Measurements from ENCODE around the gene KRTAP10-6. TPM values are rescaled to one million over a fixed set of nuclear protein-coding genes. Genes with fewer than 3 reads are reported as not detected.

KRTAP10-6 gene
- total and polyA plus RNA-seq, 2 experiments from 2014 or later = not detected

DNA sequence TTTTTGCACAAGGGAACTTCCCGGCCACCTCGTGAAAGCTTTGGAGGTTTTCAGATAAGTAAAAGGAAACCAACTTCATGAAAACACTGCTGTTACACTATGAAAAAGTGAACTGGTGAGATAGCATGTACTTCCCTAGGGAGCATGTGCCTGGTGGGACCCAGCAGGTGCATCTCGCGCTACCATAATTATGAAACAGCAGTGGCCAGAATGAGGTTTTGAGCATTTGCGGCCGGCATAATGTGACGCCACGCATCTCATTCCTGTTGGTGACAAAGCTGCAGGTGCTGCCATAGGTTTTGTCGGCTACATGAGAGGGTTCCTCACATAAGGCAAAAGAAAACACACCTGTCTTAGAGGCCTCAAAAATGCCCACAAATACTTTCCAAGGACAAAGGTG is 35.4 kb downstream of the KRTAP10-6 start:
- WGBS (ENCODE audit: low lambda C conversion rate, missing lambda C conversion rate) = 88% methylated on average over 9 of the region's 9 CpGs
- no peaks in the 10 kb centered on the region for H3K4me1 ChIP-seq (ENCODE audit: insufficient read depth)
- no peaks in the 10 kb centered on the region for H3K36me3 ChIP-seq (replicated peaks; ENCODE audit: insufficient read depth, low read depth)
- H3K27ac ChIP-seq = no peak overlapping the region
- no peaks in the 10 kb centered on the region for H4K20me1 ChIP-seq (ENCODE audit: insufficient read depth, poor library complexity, severe bottlenecking)
- no peak overlapping the region for H3K4me2 ChIP-seq
- no peaks in the 10 kb centered on the region for H3K79me2 ChIP-seq
- H3K9me2 ChIP-seq (replicated peaks; ENCODE audit: insufficient read depth) = no peaks in the 10 kb centered on the region
- DNase-seq (ENCODE audit: low spot score) = no peak
- no peaks in the 10 kb centered on the region for H3K27me3 ChIP-seq
- H3K4me3 ChIP-seq = no peak overlapping the region
- no peaks in the 10 kb centered on the region for H3K9me3 ChIP-seq (ENCODE audit: low read depth)
- H2AFZ ChIP-seq = no peak overlapping the region
- TF ChIP-seq, protein P1, sequence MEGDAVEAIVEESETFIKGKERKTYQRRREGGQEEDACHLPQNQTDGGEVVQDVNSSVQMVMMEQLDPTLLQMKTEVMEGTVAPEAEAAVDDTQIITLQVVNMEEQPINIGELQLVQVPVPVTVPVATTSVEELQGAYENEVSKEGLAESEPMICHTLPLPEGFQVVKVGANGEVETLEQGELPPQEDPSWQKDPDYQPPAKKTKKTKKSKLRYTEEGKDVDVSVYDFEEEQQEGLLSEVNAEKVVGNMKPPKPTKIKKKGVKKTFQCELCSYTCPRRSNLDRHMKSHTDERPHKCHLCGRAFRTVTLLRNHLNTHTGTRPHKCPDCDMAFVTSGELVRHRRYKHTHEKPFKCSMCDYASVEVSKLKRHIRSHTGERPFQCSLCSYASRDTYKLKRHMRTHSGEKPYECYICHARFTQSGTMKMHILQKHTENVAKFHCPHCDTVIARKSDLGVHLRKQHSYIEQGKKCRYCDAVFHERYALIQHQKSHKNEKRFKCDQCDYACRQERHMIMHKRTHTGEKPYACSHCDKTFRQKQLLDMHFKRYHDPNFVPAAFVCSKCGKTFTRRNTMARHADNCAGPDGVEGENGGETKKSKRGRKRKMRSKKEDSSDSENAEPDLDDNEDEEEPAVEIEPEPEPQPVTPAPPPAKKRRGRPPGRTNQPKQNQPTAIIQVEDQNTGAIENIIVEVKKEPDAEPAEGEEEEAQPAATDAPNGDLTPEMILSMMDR (IDR thresholded peaks at IDR 0.05; ENCODE audit: poor library complexity) = no peak
- TF ChIP-seq EZH2 (IDR thresholded peaks at IDR 0.05; ENCODE audit: borderline replicate concordance) = no peak
- TF ChIP-seq EZH2phosphoT487 (IDR thresholded peaks at IDR 0.05; ENCODE audit: low read depth, severe bottlenecking, unreplicated experiment) = no peak

DNA sequence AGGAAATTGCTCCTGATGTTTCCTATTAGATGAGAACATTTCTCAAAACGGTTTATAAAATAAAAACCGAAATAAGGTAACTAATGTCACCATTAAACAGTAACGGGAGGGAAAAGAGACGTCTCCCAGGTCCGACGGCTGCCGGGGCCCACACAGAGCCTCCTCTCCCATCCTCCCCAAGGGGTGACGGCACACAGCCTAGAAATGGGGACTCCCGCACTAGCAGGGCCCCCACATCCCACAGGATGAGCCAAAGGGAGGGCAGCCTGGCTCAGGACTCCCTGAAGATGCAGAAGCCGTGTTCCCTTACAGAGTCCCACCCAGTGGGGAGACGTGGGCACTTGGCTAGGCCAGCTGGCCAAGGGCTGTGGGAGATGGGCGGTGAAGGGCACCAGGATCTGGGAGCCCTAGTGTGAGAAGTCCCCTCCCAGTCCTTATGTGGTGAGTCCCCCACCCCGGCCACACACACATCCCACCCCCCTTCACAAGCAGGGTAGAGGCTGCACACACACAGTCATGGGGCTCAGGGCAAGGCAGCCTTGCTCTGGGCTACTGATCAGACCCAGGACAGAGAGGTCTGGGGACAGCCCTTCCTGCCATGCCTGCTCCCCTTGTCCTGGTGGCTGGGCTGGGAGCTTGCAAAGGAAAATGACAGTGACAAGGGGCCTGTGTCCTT is 37.0 kb downstream of the KRTAP10-6 start:
- Histone ChIP-seq H3K27me3 (no peaks in the 10 kb centered on the region), H3K27ac (no peak overlapping the region), H3K4me1 (ENCODE audit: insufficient read depth) (no peaks in the 10 kb centered on the region), H3K4me3 (no peak overlapping the region), H3K79me2 (no peaks in the 10 kb centered on the region), H4K20me1 (ENCODE audit: insufficient read depth, poor library complexity, severe bottlenecking) (no peaks in the 10 kb centered on the region), H3K4me2 (no peak overlapping the region), H3K9me3 (ENCODE audit: low read depth) (no peaks in the 10 kb centered on the region), H2AFZ (no peak overlapping the region), H3K36me3 (replicated peaks; ENCODE audit: insufficient read depth, low read depth) (no peaks in the 10 kb centered on the region), H3K9me2 (replicated peaks; ENCODE audit: insufficient read depth) (no peaks in the 10 kb centered on the region)
- 71% methylated on average over 13 of the region's 13 CpGs for WGBS (ENCODE audit: low lambda C conversion rate, missing lambda C conversion rate)
- TF ChIP-seq EZH2 (IDR thresholded peaks at IDR 0.05; ENCODE audit: borderline replicate concordance) (no peak), EZH2phosphoT487 (IDR thresholded peaks at IDR 0.05; ENCODE audit: low read depth, severe bottlenecking, unreplicated experiment) (no peak)
- TF ChIP-seq, protein P1 (IDR thresholded peaks at IDR 0.05; ENCODE audit: poor library complexity) = no peak
- DNase-seq (ENCODE audit: low spot score) = no peak

DNA sequence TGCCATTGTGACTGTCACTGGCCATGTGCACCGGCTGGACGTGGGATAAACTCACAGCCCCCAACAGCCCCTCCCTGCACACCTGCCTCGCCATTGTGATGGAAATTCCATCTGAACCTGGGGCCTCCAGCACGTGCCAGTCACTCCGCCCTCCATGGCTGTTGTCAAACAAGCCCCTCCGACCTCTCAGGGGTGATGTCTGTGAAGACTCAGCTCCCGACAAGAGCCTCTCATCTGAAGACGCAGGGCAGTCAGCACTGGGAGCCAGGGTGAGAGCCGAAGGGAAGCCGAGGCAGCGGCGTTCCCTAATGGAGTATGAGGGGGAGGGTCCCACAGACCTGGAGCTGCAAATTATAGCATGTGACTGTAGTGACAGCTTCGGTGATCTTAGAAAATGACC is 39.6 kb downstream of the KRTAP10-6 start:
- Histone ChIP-seq H3K4me2 (no peak overlapping the region), H3K27me3 (no peaks in the 10 kb centered on the region), H3K79me2 (no peaks in the 10 kb centered on the region), H3K4me1 (ENCODE audit: insufficient read depth) (no peaks in the 10 kb centered on the region), H4K20me1 (ENCODE audit: insufficient read depth, poor library complexity, severe bottlenecking) (no peaks in the 10 kb centered on the region), H3K4me3 (no peak overlapping the region), H3K9me3 (ENCODE audit: low read depth) (no peaks in the 10 kb centered on the region), H3K27ac (no peak overlapping the region), H3K36me3 (replicated peaks; ENCODE audit: insufficient read depth, low read depth) (no peaks in the 10 kb centered on the region), H3K9me2 (replicated peaks; ENCODE audit: insufficient read depth) (no peaks in the 10 kb centered on the region), H2AFZ (no peak overlapping the region)
- DNase-seq (ENCODE audit: low spot score) = no peak
- TF ChIP-seq EZH2phosphoT487 (IDR thresholded peaks at IDR 0.05; ENCODE audit: low read depth, severe bottlenecking, unreplicated experiment) (no peak), EZH2 (IDR thresholded peaks at IDR 0.05; ENCODE audit: borderline replicate concordance) (no peak)
- TF ChIP-seq, protein P1 (IDR thresholded peaks at IDR 0.05; ENCODE audit: poor library complexity) = no peak
- 72% methylated on average over 13 of the region's 13 CpGs for WGBS (ENCODE audit: low lambda C conversion rate, missing lambda C conversion rate)
